ENCODE data around the gene GLIPR1.
"Not testable (repeated sequence)": the region's sequence is repeated elsewhere in the genome, so short reads cannot be mapped to it uniquely, and the experiment has no call there.

GLIPR1 gene

DNA sequence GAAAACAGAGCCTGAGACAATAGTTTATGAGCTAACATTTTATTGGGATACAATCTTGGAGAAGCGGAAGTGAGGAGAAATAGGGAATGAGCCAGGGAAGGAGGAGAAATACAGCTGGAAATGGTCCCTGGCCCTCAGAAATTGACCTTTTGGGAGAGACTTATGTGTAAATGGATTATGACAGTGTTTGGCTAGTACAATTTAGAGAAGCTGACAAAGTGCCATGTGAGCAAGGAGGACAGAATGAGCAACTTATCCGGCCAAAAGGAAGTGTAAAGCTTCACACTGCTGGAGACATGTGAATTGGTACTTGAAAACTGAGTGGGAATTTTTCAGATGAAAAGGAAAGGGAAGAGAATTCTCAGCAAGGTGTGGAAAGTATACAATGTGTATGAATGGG, 2.9 kb downstream of the GLIPR1 start:
- TF ChIP-seq CTCF (IDR thresholded peaks at IDR 0.05; ENCODE audit: low read depth, low read length, missing control alignments), result no peak
- no peak overlapping the region for H3K4me3 ChIP-seq (ENCODE audit: low read depth, low read length)
- no peak for DNase-seq (ENCODE audit: low read depth)

GRCh38 chr12:75484450-75484849, 3.9 kb downstream of the GLIPR1 start:
- H3K4me3 ChIP-seq (ENCODE audit: low read depth, low read length); DNase-seq (ENCODE audit: low read depth): not testable (repeated sequence)

- no peak overlapping the region for H3K4me3 ChIP-seq (ENCODE audit: low read depth, low read length)
- no peak for TF ChIP-seq CTCF (IDR thresholded peaks at IDR 0.05; ENCODE audit: low read depth, low read length, missing control alignments)
- no peak for DNase-seq (ENCODE audit: low read depth)
These were observed 6.8 kb downstream of the GLIPR1 start for GRCh38 chr12:75487308-75487707.

- no peak overlapping the region for H3K4me3 ChIP-seq (ENCODE audit: low read depth, low read length)
- TF ChIP-seq CTCF (IDR thresholded peaks at IDR 0.05; ENCODE audit: low read depth, low read length, missing control alignments), result peak; percentile 39
- no peak for DNase-seq (ENCODE audit: low read depth)
These were observed 8.0 kb downstream of the GLIPR1 start for GRCh38 chr12:75488553-75488952.

DNA sequence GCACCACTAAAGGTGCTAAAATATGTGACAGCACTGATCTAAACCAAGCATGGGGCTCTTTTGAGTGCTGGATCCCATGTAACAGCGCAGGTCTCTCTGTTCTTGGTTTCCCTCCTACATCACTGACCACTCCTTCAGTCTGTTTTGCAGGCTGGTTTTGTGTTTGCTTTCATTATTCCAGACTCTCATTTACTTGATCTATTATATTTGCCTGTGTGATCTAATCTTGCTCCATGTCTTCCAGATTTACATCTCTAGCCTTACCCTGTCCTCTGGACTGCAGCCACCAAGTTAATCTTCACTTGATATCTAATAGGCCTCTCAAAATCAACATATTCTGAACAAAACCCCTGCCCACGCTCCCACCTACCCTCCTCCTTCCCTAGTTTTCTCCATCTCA, 8.6 kb downstream of the GLIPR1 start:
- no peak for TF ChIP-seq CTCF (IDR thresholded peaks at IDR 0.05; ENCODE audit: low read depth, low read length, missing control alignments)
- DNase-seq (ENCODE audit: low read depth), result no peak
- H3K4me3 ChIP-seq (ENCODE audit: low read depth, low read length), result no peak overlapping the region

DNA sequence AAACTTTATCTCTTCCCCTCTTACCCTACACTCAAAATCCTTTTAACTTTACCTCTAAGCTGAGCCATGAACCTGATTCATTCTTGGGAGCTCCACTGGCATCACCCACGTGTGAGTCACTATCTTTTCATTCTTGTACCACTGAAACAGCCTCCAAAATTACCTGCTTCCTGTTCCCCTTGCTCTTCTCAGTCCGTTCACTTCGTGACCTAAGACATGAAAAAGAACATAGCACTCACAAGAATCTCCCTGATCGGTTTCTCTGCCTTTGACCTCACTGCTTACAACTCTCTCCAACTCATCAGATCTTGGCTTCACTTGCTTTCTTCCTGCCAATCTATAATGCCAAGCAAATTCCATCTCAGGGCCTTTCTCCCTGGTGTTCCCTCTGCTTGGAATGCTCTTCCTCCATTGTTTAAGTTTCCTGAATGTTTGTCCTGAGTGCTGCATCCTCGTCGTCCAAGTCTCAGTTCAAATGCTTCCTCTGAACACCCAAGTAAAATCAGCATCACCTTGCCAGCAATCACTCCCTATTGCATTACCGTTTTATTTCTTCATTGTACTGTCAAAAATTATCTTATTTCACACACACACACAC, 9.2 kb downstream of the GLIPR1 start:
- no peak for TF ChIP-seq CTCF (IDR thresholded peaks at IDR 0.05; ENCODE audit: low read depth, low read length, missing control alignments)
- no peak for DNase-seq (ENCODE audit: low read depth)
- no peak overlapping the region for H3K4me3 ChIP-seq (ENCODE audit: low read depth, low read length)

DNA sequence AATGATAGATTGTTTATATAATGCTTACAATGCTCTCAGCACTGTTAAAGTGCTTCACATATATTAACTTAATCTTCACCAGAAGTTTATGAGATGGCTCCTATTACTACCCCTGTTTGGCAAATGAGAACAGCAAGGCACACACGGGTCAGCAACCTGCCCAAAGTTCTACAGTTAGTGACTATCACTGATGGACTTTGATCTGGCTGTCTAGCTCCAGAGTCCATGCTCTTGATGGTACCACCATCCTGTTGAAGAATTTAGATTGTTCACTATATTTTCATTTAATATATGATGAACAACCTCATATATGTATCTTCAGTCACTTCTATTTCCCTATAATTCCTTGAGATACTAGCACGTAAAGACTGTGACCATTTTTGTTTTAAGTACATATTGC, 10.6 kb downstream of the GLIPR1 start:
- TF ChIP-seq CTCF (IDR thresholded peaks at IDR 0.05; ENCODE audit: low read depth, low read length, missing control alignments), result no peak
- H3K4me3 ChIP-seq (ENCODE audit: low read depth, low read length), result no peak overlapping the region
- no peak for DNase-seq (ENCODE audit: low read depth)

Measured in GM12864 (cell line).